Transverse colon (tissue), 4 donors: ENCODE data around the gene SPEM1. TPM values are rescaled to one million over a fixed set of nuclear protein-coding genes. Genes with fewer than 3 reads are reported as not detected.

Experiments
- DNase-seq: peaks from one replicate; pipeline ENCODE4 v3.0.0-alpha.2; 2019
- H3K27ac ChIP-seq, 4 donors: fragments of 200-600 bp; sonication (generic); 2 replicates each; pipeline ENCODE4 v1.5.1; 2016 to 2018; ENCODE audit warnings: inconsistent platforms in 4 of 4
- H3K27me3 ChIP-seq: fragments of 200-600 bp; sonication (generic); 2 replicates; pipeline ENCODE4 v1.5.1; 2017; ENCODE audit warnings: inconsistent platforms
- H3K36me3 ChIP-seq, 4 donors: fragments of 200-600 bp; sonication (generic); 2 replicates each; pipeline ENCODE4 v1.5.1; 2017 to 2019; ENCODE audit warnings: inconsistent platforms in 4 of 4
- H3K4me1 ChIP-seq, 4 donors: fragments of 200-600 bp; sonication (generic); 2 replicates each; pipeline ENCODE4 v1.5.1; 2017 to 2020; ENCODE audit warnings: inconsistent platforms in 4 of 4
- H3K4me3 ChIP-seq, 4 donors: fragments of 200-600 bp; sonication (generic); 1 replicate in 1 of 4; 2 replicates in 3 of 4; pipeline versions ENCODE4 v1.5.1 to v1.6.1; 2017 to 2019; ENCODE audit warnings: inconsistent platforms in 4 of 4
- H3K9me3 ChIP-seq, 2 donors: fragments of 200-600 bp; sonication (generic); 2 replicates each; pipeline ENCODE4 v1.5.1; 2017 to 2019; ENCODE audit warnings: inconsistent platforms in 2 of 2
- CTCF ChIP-seq, 5 experiments: fragments of 200-600 bp in 3 of 5; fragments of 450-650 bp in 2 of 5; sonication (generic) in 3 of 5; IDR thresholded peaks; 1 replicate in 2 of 5; 2 replicates in 3 of 5; pipeline ENCODE4 v1.5.1; 2016 to 2017; ENCODE audit warnings: antibody characterized with exemption in 5 of 5, inconsistent platforms in 3 of 5, mild to moderate bottlenecking in 2 of 5, moderate library complexity in 1 of 5
- EP300 ChIP-seq: sonication (generic); formaldehyde crosslinking; IDR thresholded peaks from one replicate; pipeline ENCODE4 v1.6.1; 2017; ENCODE audit warnings: antibody characterized with exemption, low read depth
- POLR2A ChIP-seq: fragments of 450-650 bp; IDR thresholded peaks from one replicate; pipeline ENCODE4 v1.6.1; 2016; ENCODE audit warnings: antibody characterized with exemption, mild to moderate bottlenecking, moderate library complexity
- POLR2AphosphoS5 ChIP-seq, 3 donors: sonication (generic); formaldehyde crosslinking; IDR thresholded peaks; one replicate each; pipeline ENCODE4 v1.6.1; 2016; ENCODE audit warnings: antibody characterized with exemption in 3 of 3
- WGBS, 2 donors: methylation state at CpG; one replicate each; pipeline ENCODE4 v1.1.5; 2018; ENCODE audit warnings: low coverage in 1 of 2; 5-methylcytosine and 5-hydroxymethylcytosine counted together
- in situ Hi-C, 4 donors: fragments of 200-750 bp; cut with MboI; loops; one replicate each; pipeline versions ENCODE4 v1.15.0 to v1.15.1; 2017; ENCODE audit warnings: low sequenced_read_pairs in 3 of 4, low pct_ligation_motif_present in 1 of 4, low pct_unique_long_range_greater_than_20kb in 1 of 4
- intact Hi-C: fragments of 100-400 bp; cut with DNase I; formaldehyde crosslinking; loops from one replicate; pipeline ENCODE4 v1.15.1; 2023; ENCODE audit warnings: low total_unique reads
- total RNA-seq, 4 donors: library from RNA; depleted of rRNA; stranded (reverse); fragments of >200 nt; gene quantifications; one replicate each; pipeline ENCODE4 v1.1.0, GENCODE V29; 2016

SPEM1 gene
- total RNA-seq, 4 donors from 2014 or later = not detected

GRCh38 chr17:7408252-7408727 is 11.8 kb upstream of the SPEM1 start:
- Histone ChIP-seq H3K27ac (no peak overlapping the region), H3K4me1 (peaks cover 0 to 17% (median 11%) of the 10 kb centered on the region in 4 donors), H3K36me3 (no peaks in the 10 kb centered on the region), H3K4me3 (no peak overlapping the region), H3K27me3 (peaks cover 17% of the 10 kb centered on the region), H3K9me3 (no peaks in the 10 kb centered on the region)
- no peak for DNase-seq
- intact Hi-C loops (no loop called here), in situ Hi-C loops (no loop called here)
- no peak for TF ChIP-seq EP300
- TF ChIP-seq CTCF (IDR thresholded peaks at IDR 0.05) = no peak
- TF ChIP-seq POLR2A = no peak
- no peak for TF ChIP-seq POLR2AphosphoS5 (IDR thresholded peaks at IDR 0.05)
- 53 to 82% methylated on average over 3 to 17 of the region's 58 CpGs for whole genome bisulfite sequencing, 2 donors

GRCh38 chr17:7408863-7409262 is 11.3 kb upstream of the SPEM1 start:
- in situ Hi-C loops (no loop called here), intact Hi-C loops (no loop called here)
- no peaks in the 10 kb centered on the region for H3K9me3 ChIP-seq
- H3K36me3 ChIP-seq = no peaks in the 10 kb centered on the region
- no peak overlapping the region for H3K4me3 ChIP-seq
- 77% methylated on average over 6 of the region's 6 CpGs; no CpG with 5 or more reads in 1 of the 2 donors for WGBS, 2 donors
- peaks cover 0 to 16% (median 11%) of the 10 kb centered on the region in 4 donors for H3K4me1 ChIP-seq
- no peak overlapping the region for H3K27ac ChIP-seq
- H3K27me3 ChIP-seq = peaks cover 17% of the 10 kb centered on the region
- no peak for DNase-seq
- TF ChIP-seq POLR2A (no peak), POLR2AphosphoS5 (IDR thresholded peaks at IDR 0.05) (no peak), CTCF (IDR thresholded peaks at IDR 0.05) (no peak), EP300 (no peak)

- Histone ChIP-seq H3K4me1 (peaks cover 0 to 16% (median 11%) of the 10 kb centered on the region in 4 donors), H3K27me3 (peaks cover 17% of the 10 kb centered on the region), H3K27ac (no peak overlapping the region), H3K4me3 (no peak overlapping the region), H3K9me3 (no peaks in the 10 kb centered on the region), H3K36me3 (no peaks in the 10 kb centered on the region)
- WGBS, 2 donors = 87 to 93% methylated on average over 4 to 6 of the region's 6 CpGs
- no peak for DNase-seq
- intact Hi-C loops = no loop called here
- in situ Hi-C loops = no loop called here
- TF ChIP-seq POLR2AphosphoS5 (IDR thresholded peaks at IDR 0.05) = no peak
- no peak for TF ChIP-seq CTCF (IDR thresholded peaks at IDR 0.05)
Observed at GRCh38 chr17:7409716-7410115, 10.4 kb upstream of the SPEM1 start.

GRCh38 chr17:7410634-7411426 is 9.3 kb upstream of the SPEM1 start:
- Histone ChIP-seq H3K27ac (no peak overlapping the region), H3K4me3 (no peak overlapping the region), H3K36me3 (no peaks in the 10 kb centered on the region), H3K4me1 (peaks cover 0 to 5% (median 2%) of the 10 kb centered on the region in 4 donors), H3K27me3 (peaks cover 6% of the 10 kb centered on the region), H3K9me3 (no peaks in the 10 kb centered on the region)
- TF ChIP-seq POLR2AphosphoS5 (IDR thresholded peaks at IDR 0.05) = no peak
- no peak for TF ChIP-seq POLR2A
- 82% methylated on average over 24 of the region's 25 CpGs; no CpG with 5 or more reads in 1 of the 2 donors for WGBS, 2 donors
- intact Hi-C loops = no loop called here
- DNase-seq = no peak
- in situ Hi-C loops = no loop called here
